Frontal cortex (tissue), 4 donors: ENCODE data around the gene PRAMEF10. TPM values are rescaled to one million over a fixed set of nuclear protein-coding genes. Genes with fewer than 3 reads are reported as not detected.
"Not testable (repeated sequence)": the region's sequence is repeated elsewhere in the genome, so short reads cannot be mapped to it uniquely, and the experiment has no call there.

Experiments
- DNase-seq, 2 donors: peaks; one replicate each; pipeline ENCODE4 v3.0.0; 2012; ENCODE audit warnings: low spot score in 2 of 2
- FAIRE-seq: peaks from 2 replicates; lab custom pipeline; 2012; peaks lifted over from hg19 to GRCh38; lab: Jason Lieb, UNC
- small RNA-seq: library from RNA; depleted of rRNA; stranded (forward); fragments of <200 nt; gene quantifications from one replicate; pipeline ENCODE3, GENCODE V24; 2014
- total RNA-seq: library from RNA; depleted of rRNA; stranded (reverse); fragments of >200 nt; gene quantifications from one replicate; pipeline ENCODE4 v1.2.3, GENCODE V29; 2014
- donor health status: control.
- donor health status: control.
- donor health status: control.

The PRAMEF10 gene
- not detected for total RNA-seq

GRCh38 chr1:12898170-12898569, at the start of gene PRAMEF10:
TSS of gene PRAMEF10 (minus strand) at chr1:12898270. CDS start at chr1:12895847, 2,423 bp downstream.
- DNase-seq, FAIRE-seq: not testable (repeated sequence)

GRCh38 chr1:12947480-12947879, 49.4 kb upstream of the PRAMEF10 start, which contains the start of gene PRAMEF6:
TSS of gene PRAMEF6 (minus strand) at chr1:12947580. CDS start at chr1:12942518, 5,062 bp downstream.
- not testable (repeated sequence) for FAIRE-seq

GRCh38 chr1:12924368-12924767, 26.3 kb upstream of the PRAMEF10 start:
- not testable (repeated sequence) for DNase-seq, FAIRE-seq

More at GRCh38 chr1:12947480-12947879, 49.4 kb upstream of the PRAMEF10 start, which contains the start of gene PRAMEF6:
- DNase-seq: not testable (repeated sequence)

GRCh38 chr1:12921749-12922148, 23.7 kb upstream of the PRAMEF10 start:
- peak; percentile 92 for FAIRE-seq
- DNase-seq: not testable (repeated sequence)

- FAIRE-seq, DNase-seq: not testable (repeated sequence)
Measured at GRCh38 chr1:12916310-12916709, 18.2 kb upstream of the PRAMEF10 start, which contains the start of gene PRAMEF7. TSS of gene PRAMEF7 (plus strand) at chr1:12916610. CDS start at chr1:12917693, 1,083 bp downstream.

- not testable (repeated sequence) for DNase-seq, FAIRE-seq
Measured at GRCh38 chr1:12903793-12904572, 5.9 kb upstream of the PRAMEF10 start.

GRCh38 chr1:12899186-12899585, 1.1 kb upstream of the PRAMEF10 start:
- DNase-seq, FAIRE-seq: not testable (repeated sequence)

- FAIRE-seq, DNase-seq: not testable (repeated sequence)
Measured at GRCh38 chr1:12886101-12886500, 12.0 kb downstream of the PRAMEF10 start, which contains the start of gene PRAMEF4. TSS of gene PRAMEF4 (minus strand) at chr1:12886201. CDS start at chr1:12883394, 2,807 bp downstream.

- not testable (repeated sequence) for DNase-seq, FAIRE-seq
Measured at GRCh38 chr1:12878453-12878852, 19.6 kb downstream of the PRAMEF10 start.

GRCh38 chr1:12863131-12863880, 34.8 kb downstream of the PRAMEF10 start:
- FAIRE-seq: not testable (repeated sequence)

GRCh38 chr1:12856786-12857185, 41.3 kb downstream of the PRAMEF10 start, which contains the start of gene PRAMEF2:
TSS of gene PRAMEF2 (plus strand) at chr1:12857086. CDS start at chr1:12859010, 1,924 bp downstream.
- FAIRE-seq, DNase-seq: not testable (repeated sequence)

More at GRCh38 chr1:12863131-12863880, 34.8 kb downstream of the PRAMEF10 start:
- not testable (repeated sequence) for DNase-seq

- no peak for FAIRE-seq
- no peak for DNase-seq
Measured at GRCh38 chr1:12851779-12852178, 46.3 kb downstream of the PRAMEF10 start.

- not testable (repeated sequence) for FAIRE-seq, DNase-seq
Measured at GRCh38 chr1:12848620-12849019, 49.5 kb downstream of the PRAMEF10 start, which contains the start of gene HNRNPCL1. TSS of gene HNRNPCL1 (minus strand) at chr1:12848720. CDS start at chr1:12848289, 431 bp downstream.

Small RNAs within 50 kb of the gene (small RNA-seq; reads per million reads assigned to genes)
- gene RNU6-1072P: not detected

Other genes with a start within 250 kb of the PRAMEF10 start
- not detected for gene AADACL3, start 182.2 kb downstream of the PRAMEF10 start, total RNA-seq
- gene CFAP107, start 152.1 kb downstream of the PRAMEF10 start, total RNA-seq: under 0.01 TPM
- gene PRAMEF12, start 124.5 kb downstream of the PRAMEF10 start, total RNA-seq: not detected
- gene PRAMEF1, start 106.9 kb downstream of the PRAMEF10 start, total RNA-seq: not detected
- gene PRAMEF11, start 66.9 kb downstream of the PRAMEF10 start, total RNA-seq: not detected
- gene HNRNPCL1, start 49.5 kb downstream of the PRAMEF10 start, total RNA-seq: not detected
- gene PRAMEF2, start 41.2 kb downstream of the PRAMEF10 start, total RNA-seq: not detected
- not detected for gene PRAMEF4, start 12.1 kb downstream of the PRAMEF10 start, total RNA-seq
- not detected for gene PRAMEF7, start 18.3 kb upstream of the PRAMEF10 start, total RNA-seq
- gene PRAMEF6, start 49.3 kb upstream of the PRAMEF10 start, total RNA-seq: not detected
- gene PRAMEF27, start 158.3 kb upstream of the PRAMEF10 start, total RNA-seq: not detected
- gene HNRNPCL3, start 162.5 kb upstream of the PRAMEF10 start, total RNA-seq: not detected
- gene PRAMEF25, start 172.5 kb upstream of the PRAMEF10 start, total RNA-seq: not detected
- gene HNRNPCL2, start 218.6 kb upstream of the PRAMEF10 start, total RNA-seq: not detected